AG04450 (cell line): ENCODE data around the gene MAGI2. TPM values are rescaled to one million over a fixed set of nuclear protein-coding genes. Genes with fewer than 3 reads are reported as not detected.

ENCODE experiments used
- CTCF ChIA-PET: fragments of 300-600, 350-600 bp; formaldehyde crosslinking; extraction: SDS; loops from one replicate; lab custom pipeline; 2022; ENCODE audit warnings: antibody characterized with exemption, inconsistent platforms; lab: Charles Lee
- POLR2A ChIA-PET: fragments of 350-600 bp; formaldehyde crosslinking; extraction: SDS; loops from one replicate; lab custom pipeline; 2021; ENCODE audit warnings: antibody characterized with exemption, inconsistent platforms; lab: Yijun Ruan, JAX
- DNase-seq: peaks from one replicate; pipeline ENCODE4 v3.0.0-alpha.2; 2011; ENCODE audit warnings: low read depth, low spot score
- H3K27ac ChIP-seq: one replicate; pipeline ENCODE4 v1.5.1; 2012; ENCODE audit warnings: low read depth, low read length, control low read depth
- H3K27me3 ChIP-seq: one replicate; pipeline ENCODE4 v1.6.0; 2012; ENCODE audit warnings: low read length; ENCODE audit not compliant: control insufficient read depth, insufficient read depth
- H3K4me3 ChIP-seq: 2 replicates; pipeline ENCODE4 v1.5.1; 2011; ENCODE audit warnings: mild to moderate bottlenecking, low read depth, low read length, control low read depth
- H3K9me3 ChIP-seq: 2 replicates; pipeline ENCODE4 v1.5.1; 2012; ENCODE audit warnings: low read length; ENCODE audit not compliant: control insufficient read depth, insufficient read depth
- CTCF ChIP-seq: IDR thresholded peaks from 2 replicates; pipeline ENCODE4 v1.5.1; 2011; ENCODE audit warnings: low read depth, low read length, control low read depth, inconsistent platforms
- polyA plus RNA-seq: library from polyadenylated mRNA; depleted of rRNA; stranded (reverse); fragments of >200 nt; gene quantifications from 2 replicates; pipeline ENCODE4 v1.2.3, GENCODE V29; 2011

MAGI2 gene
- polyA plus RNA-seq, 1 experiment: 2.3 TPM

- Histone ChIP-seq H3K27ac (no peak overlapping the region), H3K9me3 (no peaks in the 10 kb centered on the region), H3K27me3 (no peaks in the 10 kb centered on the region), H3K4me3 (no peak overlapping the region)
- DNase-seq: no peak
- ChIA-PET CTCF (no interaction called here), POLR2A (no interaction called here)
- no peak for TF ChIP-seq CTCF
Measured at GRCh38 chr7:78901566-78901965, 551.9 kb downstream of the MAGI2 start.

GRCh38 chr7:78900806-78901205 lies 552.7 kb downstream of the MAGI2 start:
- H3K27ac ChIP-seq: no peak overlapping the region
- H3K27me3 ChIP-seq: no peaks in the 10 kb centered on the region
- H3K9me3 ChIP-seq: no peaks in the 10 kb centered on the region
- CTCF ChIA-PET: interaction anchor here (0.7 kb wide), 1 partner anchor 390 kb away, joined by 3 read pairs; no protein-coding TSS in a partner anchor
- TF ChIP-seq CTCF: no peak
- no peak for DNase-seq
- H3K4me3 ChIP-seq: no peak overlapping the region
- POLR2A ChIA-PET: no interaction called here

GRCh38 chr7:78895393-78895792 lies 558.1 kb downstream of the MAGI2 start:
- no peak for DNase-seq
- Histone ChIP-seq H3K9me3 (no peaks in the 10 kb centered on the region), H3K27me3 (no peaks in the 10 kb centered on the region), H3K27ac (no peak overlapping the region), H3K4me3 (no peak overlapping the region)
- ChIA-PET POLR2A (no interaction called here), CTCF (no interaction called here)
- TF ChIP-seq CTCF: no peak

- CTCF ChIA-PET: no interaction called here
Measured at GRCh38 chr7:78879206-78879605, 574.3 kb downstream of the MAGI2 start.

GRCh38 chr7:78873117-78873516 lies 580.4 kb downstream of the MAGI2 start:
- TF ChIP-seq CTCF: no peak
- CTCF ChIA-PET: interaction anchor here (0.6 to 1.2 kb wide), 2 partner anchors 304 to 1740 kb away, joined by 3 to 7 read pairs; no protein-coding TSS in a partner anchor
- POLR2A ChIA-PET: no interaction called here

More at GRCh38 chr7:78879206-78879605, 574.3 kb downstream of the MAGI2 start:
- H3K27ac ChIP-seq: no peak overlapping the region
- no peaks in the 10 kb centered on the region for H3K27me3 ChIP-seq
- POLR2A ChIA-PET: no interaction called here
- H3K4me3 ChIP-seq: no peak overlapping the region
- no peak for TF ChIP-seq CTCF
- no peak for DNase-seq
- peaks cover 7% of the 10 kb centered on the region for H3K9me3 ChIP-seq

More at GRCh38 chr7:78873117-78873516, 580.4 kb downstream of the MAGI2 start:
- H3K4me3 ChIP-seq: no peak overlapping the region
- H3K27ac ChIP-seq: no peak overlapping the region
- DNase-seq: no peak
- H3K27me3 ChIP-seq: no peaks in the 10 kb centered on the region
- no peaks in the 10 kb centered on the region for H3K9me3 ChIP-seq
